ENCODE measurements around the gene SNAP91.
"Not testable (repeated sequence)": the region's sequence is repeated elsewhere in the genome, so short reads cannot be mapped to it uniquely, and the experiment has no call there.

DNA sequence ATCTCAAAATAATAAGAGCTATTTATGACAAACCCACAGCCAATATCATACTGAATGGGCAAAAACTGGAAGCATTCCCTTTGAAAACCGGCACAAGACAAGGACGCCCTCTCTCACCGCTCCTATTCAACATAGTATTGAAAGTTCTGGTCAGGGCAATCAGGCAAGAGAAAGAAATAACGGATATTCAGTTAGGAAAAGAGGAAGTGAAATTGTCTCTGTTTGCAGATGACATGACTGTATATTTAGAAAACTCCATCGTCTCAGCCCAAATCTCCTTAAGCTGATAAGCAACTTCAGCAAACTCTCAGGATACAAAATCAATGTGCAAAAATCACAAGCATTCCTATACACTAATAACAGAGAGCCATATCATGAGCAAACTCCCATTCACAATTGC is 158.4 kb downstream of the SNAP91 start:
- TF ChIP-seq, protein P1, sequence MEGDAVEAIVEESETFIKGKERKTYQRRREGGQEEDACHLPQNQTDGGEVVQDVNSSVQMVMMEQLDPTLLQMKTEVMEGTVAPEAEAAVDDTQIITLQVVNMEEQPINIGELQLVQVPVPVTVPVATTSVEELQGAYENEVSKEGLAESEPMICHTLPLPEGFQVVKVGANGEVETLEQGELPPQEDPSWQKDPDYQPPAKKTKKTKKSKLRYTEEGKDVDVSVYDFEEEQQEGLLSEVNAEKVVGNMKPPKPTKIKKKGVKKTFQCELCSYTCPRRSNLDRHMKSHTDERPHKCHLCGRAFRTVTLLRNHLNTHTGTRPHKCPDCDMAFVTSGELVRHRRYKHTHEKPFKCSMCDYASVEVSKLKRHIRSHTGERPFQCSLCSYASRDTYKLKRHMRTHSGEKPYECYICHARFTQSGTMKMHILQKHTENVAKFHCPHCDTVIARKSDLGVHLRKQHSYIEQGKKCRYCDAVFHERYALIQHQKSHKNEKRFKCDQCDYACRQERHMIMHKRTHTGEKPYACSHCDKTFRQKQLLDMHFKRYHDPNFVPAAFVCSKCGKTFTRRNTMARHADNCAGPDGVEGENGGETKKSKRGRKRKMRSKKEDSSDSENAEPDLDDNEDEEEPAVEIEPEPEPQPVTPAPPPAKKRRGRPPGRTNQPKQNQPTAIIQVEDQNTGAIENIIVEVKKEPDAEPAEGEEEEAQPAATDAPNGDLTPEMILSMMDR (IDR thresholded peaks at IDR 0.05), result not testable (repeated sequence)
- not testable (repeated sequence) for TF ChIP-seq POLR2A (IDR thresholded peaks at IDR 0.05)

Data from lower leg skin (tissue), 3 donors.